WTC11 (cell line): ENCODE data around the gene RBX1. TPM values are rescaled to one million over a fixed set of nuclear protein-coding genes. Genes with fewer than 3 reads are reported as not detected.

Source experiments
- CREB1 ChIP-seq: sonication (generic); formaldehyde crosslinking; IDR thresholded peaks from 2 replicates; pipeline ENCODE4 v1.8.0; 2023; ENCODE audit warnings: mild to moderate bottlenecking, missing genetic modification reagents
- GABPB1 ChIP-seq: sonication (generic); formaldehyde crosslinking; IDR thresholded peaks from 2 replicates; pipeline ENCODE4 v1.8.1; 2023; ENCODE audit warnings: mild to moderate bottlenecking, missing genetic modification reagents
- JUN ChIP-seq: sonication (generic); formaldehyde crosslinking; IDR thresholded peaks from 2 replicates; pipeline ENCODE4 v1.8.0; 2023; ENCODE audit warnings: mild to moderate bottlenecking, missing genetic modification reagents
- NFE2L1 ChIP-seq: sonication (generic); formaldehyde crosslinking; IDR thresholded peaks from 2 replicates; pipeline ENCODE4 v1.8.1; 2023; ENCODE audit warnings: missing genetic modification reagents
- NR1H2 ChIP-seq: sonication (generic); formaldehyde crosslinking; IDR thresholded peaks from 2 replicates; pipeline ENCODE4 v1.9.0; 2021; ENCODE audit warnings: mild to moderate bottlenecking, moderate library complexity, missing genetic modification reagents
- RELA ChIP-seq: sonication (generic); formaldehyde crosslinking; IDR thresholded peaks from 2 replicates; pipeline ENCODE4 v1.8.1; 2022; ENCODE audit warnings: missing genetic modification reagents, mild to moderate bottlenecking, borderline replicate concordance
- SMAD4 ChIP-seq: sonication (generic); formaldehyde crosslinking; IDR thresholded peaks from 2 replicates; pipeline ENCODE4 v1.8.0; 2022; ENCODE audit warnings: mild to moderate bottlenecking, missing genetic modification reagents
- SOX15 ChIP-seq: fragments of 250-450 bp; sonication (Bioruptor Pico); IDR thresholded peaks from 2 replicates; pipeline ENCODE4 v1.9.0; 2021; ENCODE audit warnings: mild to moderate bottlenecking
- TEAD1 ChIP-seq: sonication (generic); formaldehyde crosslinking; IDR thresholded peaks from 2 replicates; pipeline ENCODE4 v1.8.0; 2022; ENCODE audit warnings: mild to moderate bottlenecking, missing genetic modification reagents
- TEAD4 ChIP-seq: sonication (generic); formaldehyde crosslinking; IDR thresholded peaks from 2 replicates; pipeline ENCODE4 v1.8.0; 2022; ENCODE audit warnings: mild to moderate bottlenecking, missing genetic modification reagents
- ZNF138 ChIP-seq: sonication (generic); formaldehyde crosslinking; conservative IDR thresholded peaks from 2 replicates; pipeline ENCODE4 v1.8.1; 2022; ENCODE audit warnings: mild to moderate bottlenecking, moderate library complexity, missing genetic modification reagents
- ZNF317 ChIP-seq: sonication (generic); formaldehyde crosslinking; IDR thresholded peaks from 2 replicates; pipeline ENCODE4 v1.8.1; 2023; ENCODE audit warnings: low read depth, mild to moderate bottlenecking, moderate library complexity, missing genetic modification reagents, borderline replicate concordance
- total RNA-seq: library from RNA; stranded (reverse); gene quantifications from 3 replicates; pipeline ENCODE4 v1.2.3, GENCODE V29; 2021
- TF ChIP-seq, protein P1 (sequence below): sonication (generic); formaldehyde crosslinking; IDR thresholded peaks from 2 replicates; pipeline ENCODE4 v1.8.1; 2023; ENCODE audit warnings: mild to moderate bottlenecking, missing genetic modification reagents
- TF ChIP-seq, protein P2 (sequence below): sonication (generic); formaldehyde crosslinking; IDR thresholded peaks from 2 replicates; pipeline ENCODE4 v1.8.1; 2023; ENCODE audit warnings: mild to moderate bottlenecking, moderate library complexity, missing genetic modification reagents
- TF ChIP-seq, protein P3 (sequence below): sonication (generic); formaldehyde crosslinking; IDR thresholded peaks from 2 replicates; pipeline ENCODE4 v1.8.0; 2022; ENCODE audit warnings: mild to moderate bottlenecking, missing genetic modification reagents
- TF ChIP-seq, protein P4 (sequence below): sonication (generic); formaldehyde crosslinking; conservative IDR thresholded peaks from 2 replicates; pipeline ENCODE4 v1.8.1; 2023; ENCODE audit warnings: mild to moderate bottlenecking, low read depth, missing genetic modification reagents, moderate library complexity
- TF ChIP-seq, protein P5 (sequence below): sonication (generic); formaldehyde crosslinking; IDR thresholded peaks from 2 replicates; pipeline ENCODE4 v1.8.1; 2023; ENCODE audit warnings: mild to moderate bottlenecking, missing genetic modification reagents, moderate library complexity
- TF ChIP-seq, protein P6 (sequence below): sonication (generic); formaldehyde crosslinking; IDR thresholded peaks from 2 replicates; pipeline ENCODE4 v1.8.0; 2023; ENCODE audit warnings: missing genetic modification reagents, mild to moderate bottlenecking, borderline replicate concordance
- TF ChIP-seq, protein P7 (sequence below): sonication (generic); formaldehyde crosslinking; IDR thresholded peaks from 2 replicates; pipeline ENCODE4 v1.8.0; 2023; ENCODE audit warnings: missing genetic modification reagents
- TF ChIP-seq, protein P8 (sequence below): sonication (generic); formaldehyde crosslinking; IDR thresholded peaks from 2 replicates; pipeline ENCODE4 v1.8.1; 2023; ENCODE audit warnings: mild to moderate bottlenecking, missing genetic modification reagents, moderate library complexity

RBX1 gene
- total RNA-seq, 1 experiment from 2014 or later, result 70.8 TPM

DNA sequence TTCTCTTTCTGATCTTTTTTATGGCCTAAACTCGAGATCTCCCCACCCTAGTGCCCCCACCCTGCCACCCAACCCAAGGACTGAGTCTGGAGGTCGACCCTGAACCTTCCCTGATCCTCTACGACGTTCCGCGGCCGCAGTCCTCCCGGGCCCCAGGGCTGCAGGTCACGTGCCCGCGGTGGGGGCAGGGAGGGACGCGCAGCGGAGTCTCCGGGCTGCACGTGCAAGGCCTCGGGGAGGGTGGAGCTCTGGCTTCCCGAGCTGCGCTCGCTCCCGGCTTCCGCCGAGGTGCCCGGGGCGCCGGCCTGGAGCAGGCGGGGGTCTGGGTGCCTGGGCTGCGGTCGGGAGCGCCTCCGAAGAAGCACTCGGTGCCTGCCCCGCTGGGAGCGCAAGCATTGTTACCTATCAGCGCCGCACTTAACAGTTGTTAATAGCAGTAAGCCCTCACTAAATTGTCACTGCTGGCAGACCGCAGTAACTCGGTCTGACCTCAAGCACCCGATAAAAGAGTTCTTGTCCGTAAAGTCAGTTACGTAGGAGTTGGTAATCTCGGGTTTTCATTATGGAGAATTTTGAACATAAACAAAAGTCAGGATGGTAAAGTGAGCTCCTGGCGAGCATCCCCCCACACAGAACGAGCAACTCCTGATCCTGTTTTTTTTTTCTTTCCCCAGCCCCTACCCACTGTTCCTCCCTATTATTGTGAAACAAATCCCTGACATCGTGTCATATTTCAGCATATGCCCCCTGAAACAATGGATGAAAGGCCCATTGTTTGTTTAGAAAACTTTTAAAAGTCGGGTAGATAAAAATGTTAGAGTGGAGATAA is 71.5 kb downstream of the RBX1 start (continued):
- TF ChIP-seq, protein P1, sequence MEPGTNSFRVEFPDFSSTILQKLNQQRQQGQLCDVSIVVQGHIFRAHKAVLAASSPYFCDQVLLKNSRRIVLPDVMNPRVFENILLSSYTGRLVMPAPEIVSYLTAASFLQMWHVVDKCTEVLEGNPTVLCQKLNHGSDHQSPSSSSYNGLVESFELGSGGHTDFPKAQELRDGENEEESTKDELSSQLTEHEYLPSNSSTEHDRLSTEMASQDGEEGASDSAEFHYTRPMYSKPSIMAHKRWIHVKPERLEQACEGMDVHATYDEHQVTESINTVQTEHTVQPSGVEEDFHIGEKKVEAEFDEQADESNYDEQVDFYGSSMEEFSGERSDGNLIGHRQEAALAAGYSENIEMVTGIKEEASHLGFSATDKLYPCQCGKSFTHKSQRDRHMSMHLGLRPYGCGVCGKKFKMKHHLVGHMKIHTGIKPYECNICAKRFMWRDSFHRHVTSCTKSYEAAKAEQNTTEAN (CRISPR knock-in tag), result peak; percentile 96
- TF ChIP-seq, protein P2, sequence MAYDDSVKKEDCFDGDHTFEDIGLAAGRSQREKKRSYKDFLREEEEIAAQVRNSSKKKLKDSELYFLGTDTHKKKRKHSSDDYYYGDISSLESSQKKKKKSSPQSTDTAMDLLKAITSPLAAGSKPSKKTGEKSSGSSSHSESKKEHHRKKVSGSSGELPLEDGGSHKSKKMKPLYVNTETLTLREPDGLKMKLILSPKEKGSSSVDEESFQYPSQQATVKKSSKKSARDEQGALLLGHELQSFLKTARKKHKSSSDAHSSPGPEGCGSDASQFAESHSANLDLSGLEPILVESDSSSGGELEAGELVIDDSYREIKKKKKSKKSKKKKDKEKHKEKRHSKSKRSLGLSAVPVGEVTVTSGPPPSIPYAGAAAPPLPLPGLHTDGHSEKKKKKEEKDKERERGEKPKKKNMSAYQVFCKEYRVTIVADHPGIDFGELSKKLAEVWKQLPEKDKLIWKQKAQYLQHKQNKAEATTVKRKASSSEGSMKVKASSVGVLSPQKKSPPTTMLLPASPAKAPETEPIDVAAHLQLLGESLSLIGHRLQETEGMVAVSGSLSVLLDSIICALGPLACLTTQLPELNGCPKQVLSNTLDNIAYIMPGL (CRISPR knock-in tag), result peak; percentile 37; the same call in 1 of the 2 replicates
- TF ChIP-seq JUN (peak; percentile 58; the same call in 1 of the 2 replicates), ZNF317 (peak; percentile 60; the same call in 1 of the 2 replicates), NR1H2 (CRISPR knock-in tag) (no peak), SMAD4 (CRISPR knock-in tag) (no peak), TEAD4 (CRISPR knock-in tag) (0 out of 2 replicates have a peak, but pooled peaks have one; percentile 36), ZNF138 (CRISPR knock-in tag) (peak; percentile 88; the same call in 1 of the 2 replicates), NFE2L1 (CRISPR knock-in tag) (peak; percentile 92), GABPB1 (CRISPR knock-in tag) (peak; percentile 89), SOX15 (CRISPR knock-in tag) (no peak), RELA (CRISPR knock-in tag) (peak; percentile 93; the same call in 1 of the 2 replicates), TEAD1 (CRISPR knock-in tag) (peak; percentile 94), CREB1 (CRISPR knock-in tag) (peak; percentile 92)
- TF ChIP-seq, protein P3, sequence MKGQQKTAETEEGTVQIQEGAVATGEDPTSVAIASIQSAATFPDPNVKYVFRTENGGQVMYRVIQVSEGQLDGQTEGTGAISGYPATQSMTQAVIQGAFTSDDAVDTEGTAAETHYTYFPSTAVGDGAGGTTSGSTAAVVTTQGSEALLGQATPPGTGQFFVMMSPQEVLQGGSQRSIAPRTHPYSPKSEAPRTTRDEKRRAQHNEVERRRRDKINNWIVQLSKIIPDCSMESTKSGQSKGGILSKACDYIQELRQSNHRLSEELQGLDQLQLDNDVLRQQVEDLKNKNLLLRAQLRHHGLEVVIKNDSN, result peak; percentile 99
- TF ChIP-seq, protein P4, sequence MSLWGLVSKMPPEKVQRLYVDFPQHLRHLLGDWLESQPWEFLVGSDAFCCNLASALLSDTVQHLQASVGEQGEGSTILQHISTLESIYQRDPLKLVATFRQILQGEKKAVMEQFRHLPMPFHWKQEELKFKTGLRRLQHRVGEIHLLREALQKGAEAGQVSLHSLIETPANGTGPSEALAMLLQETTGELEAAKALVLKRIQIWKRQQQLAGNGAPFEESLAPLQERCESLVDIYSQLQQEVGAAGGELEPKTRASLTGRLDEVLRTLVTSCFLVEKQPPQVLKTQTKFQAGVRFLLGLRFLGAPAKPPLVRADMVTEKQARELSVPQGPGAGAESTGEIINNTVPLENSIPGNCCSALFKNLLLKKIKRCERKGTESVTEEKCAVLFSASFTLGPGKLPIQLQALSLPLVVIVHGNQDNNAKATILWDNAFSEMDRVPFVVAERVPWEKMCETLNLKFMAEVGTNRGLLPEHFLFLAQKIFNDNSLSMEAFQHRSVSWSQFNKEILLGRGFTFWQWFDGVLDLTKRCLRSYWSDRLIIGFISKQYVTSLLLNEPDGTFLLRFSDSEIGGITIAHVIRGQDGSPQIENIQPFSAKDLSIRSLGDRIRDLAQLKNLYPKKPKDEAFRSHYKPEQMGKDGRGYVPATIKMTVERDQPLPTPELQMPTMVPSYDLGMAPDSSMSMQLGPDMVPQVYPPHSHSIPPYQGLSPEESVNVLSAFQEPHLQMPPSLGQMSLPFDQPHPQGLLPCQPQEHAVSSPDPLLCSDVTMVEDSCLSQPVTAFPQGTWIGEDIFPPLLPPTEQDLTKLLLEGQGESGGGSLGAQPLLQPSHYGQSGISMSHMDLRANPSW, result peak; percentile 61; the same call in 1 of the 2 replicates
- TF ChIP-seq, protein P5, sequence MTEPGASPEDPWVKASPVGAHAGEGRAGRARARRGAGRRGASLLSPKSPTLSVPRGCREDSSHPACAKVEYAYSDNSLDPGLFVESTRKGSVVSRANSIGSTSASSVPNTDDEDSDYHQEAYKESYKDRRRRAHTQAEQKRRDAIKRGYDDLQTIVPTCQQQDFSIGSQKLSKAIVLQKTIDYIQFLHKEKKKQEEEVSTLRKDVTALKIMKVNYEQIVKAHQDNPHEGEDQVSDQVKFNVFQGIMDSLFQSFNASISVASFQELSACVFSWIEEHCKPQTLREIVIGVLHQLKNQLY, result no peak
- TF ChIP-seq, protein P6, sequence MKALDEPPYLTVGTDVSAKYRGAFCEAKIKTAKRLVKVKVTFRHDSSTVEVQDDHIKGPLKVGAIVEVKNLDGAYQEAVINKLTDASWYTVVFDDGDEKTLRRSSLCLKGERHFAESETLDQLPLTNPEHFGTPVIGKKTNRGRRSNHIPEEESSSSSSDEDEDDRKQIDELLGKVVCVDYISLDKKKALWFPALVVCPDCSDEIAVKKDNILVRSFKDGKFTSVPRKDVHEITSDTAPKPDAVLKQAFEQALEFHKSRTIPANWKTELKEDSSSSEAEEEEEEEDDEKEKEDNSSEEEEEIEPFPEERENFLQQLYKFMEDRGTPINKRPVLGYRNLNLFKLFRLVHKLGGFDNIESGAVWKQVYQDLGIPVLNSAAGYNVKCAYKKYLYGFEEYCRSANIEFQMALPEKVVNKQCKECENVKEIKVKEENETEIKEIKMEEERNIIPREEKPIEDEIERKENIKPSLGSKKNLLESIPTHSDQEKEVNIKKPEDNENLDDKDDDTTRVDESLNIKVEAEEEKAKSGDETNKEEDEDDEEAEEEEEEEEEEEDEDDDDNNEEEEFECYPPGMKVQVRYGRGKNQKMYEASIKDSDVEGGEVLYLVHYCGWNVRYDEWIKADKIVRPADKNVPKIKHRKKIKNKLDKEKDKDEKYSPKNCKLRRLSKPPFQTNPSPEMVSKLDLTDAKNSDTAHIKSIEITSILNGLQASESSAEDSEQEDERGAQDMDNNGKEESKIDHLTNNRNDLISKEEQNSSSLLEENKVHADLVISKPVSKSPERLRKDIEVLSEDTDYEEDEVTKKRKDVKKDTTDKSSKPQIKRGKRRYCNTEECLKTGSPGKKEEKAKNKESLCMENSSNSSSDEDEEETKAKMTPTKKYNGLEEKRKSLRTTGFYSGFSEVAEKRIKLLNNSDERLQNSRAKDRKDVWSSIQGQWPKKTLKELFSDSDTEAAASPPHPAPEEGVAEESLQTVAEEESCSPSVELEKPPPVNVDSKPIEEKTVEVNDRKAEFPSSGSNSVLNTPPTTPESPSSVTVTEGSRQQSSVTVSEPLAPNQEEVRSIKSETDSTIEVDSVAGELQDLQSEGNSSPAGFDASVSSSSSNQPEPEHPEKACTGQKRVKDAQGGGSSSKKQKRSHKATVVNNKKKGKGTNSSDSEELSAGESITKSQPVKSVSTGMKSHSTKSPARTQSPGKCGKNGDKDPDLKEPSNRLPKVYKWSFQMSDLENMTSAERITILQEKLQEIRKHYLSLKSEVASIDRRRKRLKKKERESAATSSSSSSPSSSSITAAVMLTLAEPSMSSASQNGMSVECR (CRISPR knock-in tag), result peak; percentile 85
- TF ChIP-seq, protein P7, sequence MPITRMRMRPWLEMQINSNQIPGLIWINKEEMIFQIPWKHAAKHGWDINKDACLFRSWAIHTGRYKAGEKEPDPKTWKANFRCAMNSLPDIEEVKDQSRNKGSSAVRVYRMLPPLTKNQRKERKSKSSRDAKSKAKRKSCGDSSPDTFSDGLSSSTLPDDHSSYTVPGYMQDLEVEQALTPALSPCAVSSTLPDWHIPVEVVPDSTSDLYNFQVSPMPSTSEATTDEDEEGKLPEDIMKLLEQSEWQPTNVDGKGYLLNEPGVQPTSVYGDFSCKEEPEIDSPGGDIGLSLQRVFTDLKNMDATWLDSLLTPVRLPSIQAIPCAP, result peak; percentile 93
- TF ChIP-seq, protein P8, sequence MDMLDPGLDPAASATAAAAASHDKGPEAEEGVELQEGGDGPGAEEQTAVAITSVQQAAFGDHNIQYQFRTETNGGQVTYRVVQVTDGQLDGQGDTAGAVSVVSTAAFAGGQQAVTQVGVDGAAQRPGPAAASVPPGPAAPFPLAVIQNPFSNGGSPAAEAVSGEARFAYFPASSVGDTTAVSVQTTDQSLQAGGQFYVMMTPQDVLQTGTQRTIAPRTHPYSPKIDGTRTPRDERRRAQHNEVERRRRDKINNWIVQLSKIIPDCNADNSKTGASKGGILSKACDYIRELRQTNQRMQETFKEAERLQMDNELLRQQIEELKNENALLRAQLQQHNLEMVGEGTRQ (CRISPR knock-in tag), result peak; percentile 98
